Kidney (tissue), 14 donors: ENCODE results near the gene PALD1. TPM values are rescaled to one million over a fixed set of nuclear protein-coding genes. Genes with fewer than 3 reads are reported as not detected.
A peak's percentile ranks its signal among the peaks of the same experiment; 100 is the strongest.
"Not testable (repeated sequence)": the region's sequence is repeated elsewhere in the genome, so short reads cannot be mapped to it uniquely, and the experiment has no call there.

ENCODE experiments used
- DNase-seq, 5 donors: peaks; one replicate each; pipeline ENCODE4 v3.0.0-alpha.2; 2013 to 2020
- FAIRE-seq: peaks from 2 replicates; lab custom pipeline; 2012; peaks lifted over from hg19 to GRCh38; lab: Jason Lieb, UNC
- H3K27ac ChIP-seq, 2 donors: one replicate each; pipeline ENCODE4 v1.7.0; 2013; ENCODE audit warnings: low read depth in 2 of 2, low read length in 2 of 2, inconsistent platforms in 1 of 2
- H3K27me3 ChIP-seq: one replicate; pipeline ENCODE4 v1.7.1; 2013; ENCODE audit warnings: low read length, inconsistent platforms; ENCODE audit not compliant: control insufficient read depth, insufficient read depth
- H3K36me3 ChIP-seq, 3 donors: one replicate each; pipeline versions ENCODE4 v1.7.0 to v1.7.1; 2013; ENCODE audit warnings: low read length in 3 of 3, control low read depth in 1 of 3, inconsistent platforms in 1 of 3; ENCODE audit not compliant: insufficient read depth in 3 of 3, control insufficient read depth in 2 of 3
- H3K4me1 ChIP-seq, 3 donors: one replicate each; pipeline versions ENCODE4 v1.7.0 to v1.7.1; 2013; ENCODE audit warnings: low read length in 3 of 3, inconsistent platforms in 1 of 3, low read depth in 1 of 3; ENCODE audit not compliant: control insufficient read depth in 2 of 3, insufficient read depth in 2 of 3
- H3K4me3 ChIP-seq, 3 donors: one replicate each; pipeline versions ENCODE4 v1.7.0 to v1.8.1; 2013; ENCODE audit warnings: low read length in 3 of 3, control low read depth in 1 of 3, inconsistent platforms in 1 of 3
- H3K9ac ChIP-seq, 3 donors: one replicate each; pipeline versions ENCODE4 v1.7.0 to v1.7.1; 2013; ENCODE audit warnings: low read length in 3 of 3, control low read depth in 1 of 3, inconsistent platforms in 1 of 3
- H3K9me3 ChIP-seq, 3 donors: one replicate each; pipeline versions ENCODE4 v1.7.0 to v1.7.1; 2013; ENCODE audit warnings: low read length in 3 of 3, control low read depth in 1 of 3, inconsistent platforms in 1 of 3; ENCODE audit not compliant: control insufficient read depth in 2 of 3, insufficient read depth in 1 of 3
- CTCF ChIP-seq: IDR thresholded peaks from 3 replicates; pipeline ENCODE4 v1.5.1; 2012; ENCODE audit warnings: mild to moderate bottlenecking, moderate library complexity, borderline replicate concordance; ENCODE audit not compliant: insufficient read depth; ENCODE audit errors: extremely low read depth
- intact Hi-C: fragments of 100-400 bp; cut with DNase I; formaldehyde crosslinking; loops from one replicate; pipeline ENCODE4 v1.11.1; 2022
- polyA plus RNA-seq: library from polyadenylated mRNA; stranded (reverse); fragments of 350-450 nt; fragmentation: Illumina TruSeq; extraction: RNeasy Lipid Tissue Mini Kit (QIAGEN cat#74804); gene quantifications from one replicate; pipeline ENCODE4 v1.2.3, GENCODE V29; 2014; ENCODE audit warnings: low read depth, low replicate concordance; ENCODE audit not compliant: insufficient read depth
- total RNA-seq: library from RNA; stranded (reverse); fragmentation: NEBNext Ultra II Directional; extraction: Animal tissue kit (Norgen Biotek cat#: 25700); gene quantifications from one replicate; pipeline ENCODE4 v1.2.1, GENCODE V29; 2021
- donor health status: control.
- donor health status: control.
- donor health status: control.
- donor health status: control.
- donor health status: control.
- donor health status: DM: yes; HTN: yes; CAD: no.
- donor health status: Normal renal cell carcinoma (clear cell type).

PALD1 gene
- total and polyA plus RNA-seq, 2 donors from 2014 or later = 3.0 to 14.4 TPM

DNA sequence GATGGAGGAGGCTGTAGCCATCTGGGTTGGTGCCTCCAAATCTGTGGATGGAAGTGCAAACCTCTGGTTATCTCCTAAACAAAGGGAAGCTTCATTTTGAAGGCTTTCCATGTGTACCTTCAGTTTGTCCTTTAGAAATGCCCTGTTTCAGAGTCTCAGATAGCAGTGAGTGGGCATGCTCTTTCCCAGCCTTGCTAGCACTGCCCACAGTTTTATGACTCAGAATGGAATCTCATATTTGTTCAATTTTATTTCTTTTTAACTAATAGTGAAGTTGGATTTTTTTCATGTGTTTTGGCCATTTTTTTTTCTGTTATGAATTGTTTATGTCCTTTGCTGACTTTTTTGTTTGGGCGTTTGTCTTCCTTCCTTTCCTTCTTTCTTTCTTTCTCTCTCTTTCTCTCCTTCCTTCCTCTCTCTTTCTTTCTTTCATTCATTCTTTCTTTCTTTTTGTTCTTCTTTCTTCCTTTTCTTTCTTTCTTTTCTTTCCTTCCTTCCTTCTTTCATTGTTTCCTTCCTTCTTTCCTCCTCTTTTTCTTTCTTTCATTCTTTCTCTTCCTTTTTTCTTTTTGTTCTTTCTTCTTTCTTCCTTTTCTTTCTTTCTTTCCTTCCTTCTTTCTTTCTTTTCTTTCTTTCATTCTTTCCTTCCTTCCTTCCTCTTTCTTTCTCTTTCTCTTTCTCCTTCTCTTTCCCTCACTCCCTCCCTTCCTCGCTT is 98.4 kb downstream of the PALD1 start:
- Histone ChIP-seq H3K27me3 (no peaks in the 10 kb centered on the region), H3K4me3 (no peak overlapping the region), H3K36me3 (no peaks in the 10 kb centered on the region), H3K4me1 (peaks cover 0 to 11% (median 0%) of the 10 kb centered on the region in 3 donors), H3K9ac (no peak overlapping the region), H3K27ac (no peak overlapping the region), H3K9me3 (no peaks in the 10 kb centered on the region)
- DNase-seq = no peak
- no peak for FAIRE-seq
- intact Hi-C loops = no loop called here
- TF ChIP-seq CTCF = no peak

DNA sequence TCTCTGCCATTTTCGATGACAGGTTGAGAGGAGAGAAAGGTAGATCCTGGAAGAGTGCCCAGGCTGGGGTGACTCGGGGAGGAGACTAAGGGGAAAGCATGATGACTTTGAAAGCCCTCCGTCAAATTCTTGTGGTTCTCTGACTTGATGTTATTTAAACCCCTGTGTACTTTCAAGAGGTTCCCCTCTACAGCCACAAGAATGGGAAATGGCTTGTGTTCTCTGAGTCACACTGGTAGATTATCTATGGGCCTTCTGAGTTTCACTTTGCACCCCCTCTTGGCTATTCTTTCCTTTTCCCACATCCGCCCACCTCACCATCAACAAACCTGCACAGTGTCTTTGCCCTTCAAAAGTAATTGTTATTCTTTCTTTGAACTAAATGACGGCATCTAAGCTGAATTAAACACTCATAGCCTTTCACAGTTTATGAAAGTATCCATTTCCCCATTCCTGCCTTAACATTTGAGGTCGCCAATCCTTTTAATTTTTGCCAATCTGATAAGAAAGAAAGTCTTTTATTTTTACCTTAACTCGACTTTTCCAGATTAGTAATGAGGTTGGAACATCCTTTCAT is 99.9 kb downstream of the PALD1 start:
- intact Hi-C loops = no loop called here
- TF ChIP-seq CTCF = no peak
- H3K4me1 ChIP-seq = peaks cover 0 to 11% (median 0%) of the 10 kb centered on the region in 3 donors
- no peaks in the 10 kb centered on the region for H3K27me3 ChIP-seq
- H3K36me3 ChIP-seq = no peaks in the 10 kb centered on the region
- H3K9me3 ChIP-seq = no peaks in the 10 kb centered on the region
- DNase-seq = peak in 1 of 5 donors; percentile 12
- H3K4me3 ChIP-seq = no peak overlapping the region
- no peak for FAIRE-seq
- no peak overlapping the region for H3K9ac ChIP-seq
- no peak overlapping the region for H3K27ac ChIP-seq

DNA sequence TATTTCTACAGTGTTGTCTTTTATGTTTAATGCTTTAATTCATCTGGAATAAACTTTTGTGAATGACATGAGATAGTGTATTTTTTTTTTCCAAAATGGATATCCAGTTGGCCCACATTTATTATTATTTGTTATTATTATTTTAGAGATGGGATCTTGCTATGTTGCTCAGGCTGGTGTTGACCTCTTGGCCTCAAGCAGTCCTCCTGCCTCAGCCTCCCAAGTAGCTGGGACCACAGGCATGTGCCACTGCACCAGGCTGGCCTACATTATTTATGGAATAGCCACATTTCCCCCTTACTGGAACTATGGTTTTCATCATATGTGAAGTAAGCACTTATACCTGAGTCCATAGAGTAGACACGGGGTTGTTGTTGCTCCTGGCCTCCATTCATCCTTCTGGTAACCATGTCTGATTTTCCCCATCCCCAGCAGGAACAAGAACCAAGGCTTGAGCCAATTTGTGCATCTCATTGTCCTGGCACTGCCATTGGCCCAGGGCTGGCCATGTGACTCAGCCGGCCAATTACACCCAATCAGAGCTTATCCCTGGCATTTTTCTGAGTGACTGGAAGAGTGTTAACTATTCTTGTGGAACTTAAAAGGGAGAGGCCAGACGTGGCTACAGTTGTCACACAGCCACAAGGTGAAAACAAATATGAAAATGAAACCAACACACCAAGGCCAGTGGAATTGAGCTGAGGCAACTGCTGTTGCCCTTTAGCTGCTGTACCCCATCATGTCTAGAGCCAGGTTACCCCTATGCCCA is 100.9 kb downstream of the PALD1 start:
- Histone ChIP-seq H3K9me3 (no peaks in the 10 kb centered on the region), H3K27ac (no peak overlapping the region), H3K27me3 (no peaks in the 10 kb centered on the region), H3K4me3 (no peak overlapping the region), H3K9ac (no peak overlapping the region), H3K36me3 (no peaks in the 10 kb centered on the region), H3K4me1 (peaks cover 0 to 5% (median 0%) of the 10 kb centered on the region in 3 donors)
- FAIRE-seq (no peak), DNase-seq (peak in 1 of 5 donors; percentile 14)
- TF ChIP-seq CTCF = no peak
- intact Hi-C loops = no loop called here

- FAIRE-seq, H3K27ac ChIP-seq, H3K9me3 ChIP-seq, H3K36me3 ChIP-seq, H3K27me3 ChIP-seq, H3K4me3 ChIP-seq, H3K4me1 ChIP-seq, intact Hi-C loops, H3K9ac ChIP-seq: not testable (repeated sequence)
- DNase-seq = peak in 1 of 5 donors; percentile 9
Observed at GRCh38 chr10:70581176-70581575, 102.6 kb downstream of the PALD1 start.
